WERI-Rb-1 (cell line): ENCODE data around the gene SPAG9.

Experiments
- DNase-seq: peaks from one replicate; pipeline ENCODE4 v3.0.0-alpha.2; 2020
- H3K27ac ChIP-seq: fragments of 250-450 bp; sonication (Bioruptor Pico); 2 replicates; pipeline ENCODE4 v1.5.1; 2020; ENCODE audit warnings: mild to moderate bottlenecking, moderate library complexity
- H3K27me3 ChIP-seq: fragments of 250-450 bp; sonication (Bioruptor Pico); 2 replicates; pipeline ENCODE4 v1.5.1; 2021; ENCODE audit warnings: mild to moderate bottlenecking, low read depth, moderate library complexity; ENCODE audit not compliant: insufficient read depth, severe bottlenecking
- H3K36me3 ChIP-seq: fragments of 250-450 bp; sonication (Bioruptor Pico); 2 replicates; pipeline ENCODE4 v1.5.1; 2020; ENCODE audit warnings: mild to moderate bottlenecking, moderate library complexity
- H3K4me3 ChIP-seq: 2 replicates; pipeline ENCODE4 v1.5.1; 2011; ENCODE audit warnings: low read depth, mild to moderate bottlenecking, control low read depth, low read length
- H3K9me3 ChIP-seq: fragments of 250-450 bp; sonication (Bioruptor Pico); 2 replicates; pipeline ENCODE4 v1.5.1; 2021; ENCODE audit warnings: mild to moderate bottlenecking, moderate library complexity; ENCODE audit not compliant: severe bottlenecking
- CTCF ChIP-seq: IDR thresholded peaks from 2 replicates; pipeline ENCODE4 v1.5.1; 2011; ENCODE audit warnings: low read depth, mild to moderate bottlenecking, control low read depth, inconsistent platforms, low read length

Gene SPAG9

GRCh38 chr17:50961282-50962220, 159.1 kb downstream of the SPAG9 start:
- H3K4me3 ChIP-seq, result no peak overlapping the region
- TF ChIP-seq CTCF, result no peak
- no peaks in the 10 kb centered on the region for H3K27me3 ChIP-seq
- H3K9me3 ChIP-seq, result no peaks in the 10 kb centered on the region
- no peak for DNase-seq
- H3K36me3 ChIP-seq, result peaks cover 35% of the 10 kb centered on the region
- H3K27ac ChIP-seq, result no peak overlapping the region

- peaks cover 21% of the 10 kb centered on the region for H3K36me3 ChIP-seq
- no peaks in the 10 kb centered on the region for H3K27me3 ChIP-seq
- H3K4me3 ChIP-seq, result no peak overlapping the region
- no peak for TF ChIP-seq CTCF
- DNase-seq, result no peak
- H3K27ac ChIP-seq, result no peak overlapping the region
- H3K9me3 ChIP-seq, result no peaks in the 10 kb centered on the region
Observed at GRCh38 chr17:50959341-50959740, 161.3 kb downstream of the SPAG9 start.

- H3K27me3 ChIP-seq, result no peaks in the 10 kb centered on the region
- no peak for TF ChIP-seq CTCF
- H3K4me3 ChIP-seq, result no peak overlapping the region
- H3K27ac ChIP-seq, result no peak overlapping the region
- H3K36me3 ChIP-seq, result peaks cover 11% of the 10 kb centered on the region
- DNase-seq, result no peak
- H3K9me3 ChIP-seq, result no peaks in the 10 kb centered on the region
Observed at GRCh38 chr17:50957600-50958575, 162.8 kb downstream of the SPAG9 start.

GRCh38 chr17:50956750-50957523, 163.7 kb downstream of the SPAG9 start:
- TF ChIP-seq CTCF, result peak; percentile 99
- Histone ChIP-seq H3K27ac (peak overlapping the region; percentile 87), H3K27me3 (no peaks in the 10 kb centered on the region), H3K36me3 (peaks cover 6% of the 10 kb centered on the region), H3K9me3 (no peaks in the 10 kb centered on the region), H3K4me3 (no peak overlapping the region)
- DNase-seq, result peak; percentile 88

GRCh38 chr17:50956409-50956749, 164.3 kb downstream of the SPAG9 start:
- TF ChIP-seq CTCF, result no peak
- H3K4me3 ChIP-seq, result no peak overlapping the region
- peak overlapping the region; percentile 87 for H3K27ac ChIP-seq
- no peak for DNase-seq
- H3K27me3 ChIP-seq, result no peaks in the 10 kb centered on the region
- no peaks in the 10 kb centered on the region for H3K9me3 ChIP-seq
- H3K36me3 ChIP-seq, result peaks cover 2% of the 10 kb centered on the region; the same call in 1 of the 2 replicates
